Measurements from ENCODE around the gene CGNL1.

DNA sequence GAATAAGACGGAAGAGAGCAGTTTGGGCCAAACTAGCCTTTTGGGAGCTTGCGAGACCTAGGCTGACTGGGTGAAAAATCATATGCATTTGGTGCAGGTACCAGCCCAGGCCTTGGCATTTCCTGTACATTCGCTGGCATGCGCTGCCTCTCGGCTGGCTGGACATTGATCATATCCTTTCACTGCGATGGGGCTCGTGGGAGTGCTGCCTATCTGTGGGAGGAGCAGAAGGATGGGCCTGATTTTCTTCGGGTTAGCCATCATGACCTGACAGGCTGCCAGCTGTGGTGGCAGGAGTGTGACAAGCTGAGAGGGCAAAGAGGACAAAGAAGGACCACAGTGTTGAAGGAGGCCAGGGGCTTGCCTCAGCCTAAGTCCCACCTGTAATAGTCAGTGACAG, 14.3 kb downstream of the CGNL1 start:
- TF ChIP-seq, protein P1, sequence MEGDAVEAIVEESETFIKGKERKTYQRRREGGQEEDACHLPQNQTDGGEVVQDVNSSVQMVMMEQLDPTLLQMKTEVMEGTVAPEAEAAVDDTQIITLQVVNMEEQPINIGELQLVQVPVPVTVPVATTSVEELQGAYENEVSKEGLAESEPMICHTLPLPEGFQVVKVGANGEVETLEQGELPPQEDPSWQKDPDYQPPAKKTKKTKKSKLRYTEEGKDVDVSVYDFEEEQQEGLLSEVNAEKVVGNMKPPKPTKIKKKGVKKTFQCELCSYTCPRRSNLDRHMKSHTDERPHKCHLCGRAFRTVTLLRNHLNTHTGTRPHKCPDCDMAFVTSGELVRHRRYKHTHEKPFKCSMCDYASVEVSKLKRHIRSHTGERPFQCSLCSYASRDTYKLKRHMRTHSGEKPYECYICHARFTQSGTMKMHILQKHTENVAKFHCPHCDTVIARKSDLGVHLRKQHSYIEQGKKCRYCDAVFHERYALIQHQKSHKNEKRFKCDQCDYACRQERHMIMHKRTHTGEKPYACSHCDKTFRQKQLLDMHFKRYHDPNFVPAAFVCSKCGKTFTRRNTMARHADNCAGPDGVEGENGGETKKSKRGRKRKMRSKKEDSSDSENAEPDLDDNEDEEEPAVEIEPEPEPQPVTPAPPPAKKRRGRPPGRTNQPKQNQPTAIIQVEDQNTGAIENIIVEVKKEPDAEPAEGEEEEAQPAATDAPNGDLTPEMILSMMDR (IDR thresholded peaks at IDR 0.05), result no peak
- no peak for TF ChIP-seq POLR2A (IDR thresholded peaks at IDR 0.05)

All from lower leg skin (tissue), 3 donors.